Neural progenitor cell (in vitro differentiated cells): ENCODE data around the gene ASTN1. TPM values are rescaled to one million over a fixed set of nuclear protein-coding genes. Genes with fewer than 3 reads are reported as not detected.

ENCODE experiments used
- DNase-seq: peaks from one replicate; pipeline ENCODE4 v3.0.0-alpha.2; 2016; ENCODE audit warnings: low spot score
- H2AFZ ChIP-seq: fragments of 200-600 bp; sonication (generic); replicated peaks from 2 replicates; pipeline ENCODE4 v1.6.1; 2016; ENCODE audit warnings: antibody characterized with exemption
- H3F3A ChIP-seq: fragments of 200-600 bp; sonication (generic); 2 replicates; pipeline ENCODE4 v1.6.1; 2016; ENCODE audit warnings: antibody characterized with exemption, low read depth
- H3K27ac ChIP-seq: fragments of 200-600 bp; sonication (generic); 2 replicates; pipeline ENCODE4 v1.5.1; 2016; ENCODE audit warnings: mild to moderate bottlenecking
- H3K27me3 ChIP-seq: fragments of 200-600 bp; sonication (generic); 2 replicates; pipeline ENCODE4 v1.6.1; 2016; ENCODE audit warnings: mild to moderate bottlenecking, moderate library complexity
- H3K36me3 ChIP-seq: fragments of 200-600 bp; sonication (generic); 2 replicates; pipeline ENCODE4 v1.5.1; 2016
- H3K4me1 ChIP-seq: fragments of 200-600 bp; sonication (generic); 2 replicates; pipeline ENCODE4 v1.6.1; 2016; ENCODE audit warnings: mixed run types
- H3K4me2 ChIP-seq: fragments of 200-600 bp; sonication (generic); 2 replicates; pipeline ENCODE4 v1.6.1; 2016
- H3K4me3 ChIP-seq: fragments of 200-600 bp; sonication (generic); 2 replicates; pipeline ENCODE4 v1.5.1; 2016
- H3K79me2 ChIP-seq: fragments of 200-600 bp; sonication (generic); 2 replicates; pipeline ENCODE4 v1.6.1; 2016; ENCODE audit warnings: low read depth
- H3K9ac ChIP-seq: fragments of 200-600 bp; sonication (generic); 2 replicates; pipeline ENCODE4 v1.6.1; 2016
- H3K9me3 ChIP-seq: fragments of 200-600 bp; sonication (generic); 2 replicates; pipeline ENCODE4 v1.5.1; 2016; ENCODE audit warnings: low read depth
- H4K20me1 ChIP-seq: fragments of 200-600 bp; sonication (generic); 2 replicates; pipeline ENCODE4 v1.6.1; 2016; ENCODE audit warnings: low read depth
- H3K27ac Mint-ChIP-seq: 3 replicates; pipeline ENCODE4 v1.8.0; 2021; ENCODE audit warnings: mixed read lengths
- H3K27me3 Mint-ChIP-seq: 2 replicates; pipeline ENCODE4 v1.8.0; 2022; ENCODE audit warnings: low read depth, mild to moderate bottlenecking, inconsistent platforms, moderate library complexity, mixed read lengths; ENCODE audit not compliant: insufficient read depth
- H3K36me3 Mint-ChIP-seq: 3 replicates; pipeline ENCODE4 v1.8.0; 2021; ENCODE audit warnings: mixed read lengths
- H3K4me1 Mint-ChIP-seq: 3 replicates; pipeline ENCODE4 v1.8.0; 2021; ENCODE audit warnings: mixed read lengths
- H3K4me3 Mint-ChIP-seq: 3 replicates; pipeline ENCODE4 v1.8.0; 2021; ENCODE audit warnings: mild to moderate bottlenecking, moderate library complexity, mixed read lengths
- H3K9me3 Mint-ChIP-seq: 3 replicates; pipeline ENCODE4 v1.8.0; 2020; ENCODE audit warnings: mixed read lengths
- CTCF ChIP-seq: fragments of 200-600 bp; sonication (generic); IDR thresholded peaks from 2 replicates; pipeline ENCODE4 v1.5.1; 2017; ENCODE audit warnings: antibody characterized with exemption, mild to moderate bottlenecking
- EZH2 ChIP-seq: fragments of 200-600 bp; sonication (generic); IDR thresholded peaks from 2 replicates; pipeline ENCODE4 v1.6.1; 2017; ENCODE audit warnings: antibody characterized with exemption, mild to moderate bottlenecking, moderate library complexity
- EZH2phosphoT487 ChIP-seq: fragments of 200-600 bp; sonication (generic); IDR thresholded peaks from 2 replicates; pipeline ENCODE4 v1.6.1; 2017; ENCODE audit warnings: antibody characterized with exemption
- total RNA-seq: library from RNA; depleted of rRNA; stranded (reverse); fragments of >200 nt; gene quantifications from 2 replicates; pipeline ENCODE4 v1.2.3, GENCODE V29; 2015; ENCODE audit warnings: low replicate concordance

Gene ASTN1
- total RNA-seq, 1 donor from 2014 or later: 7.7 TPM

- Histone ChIP-seq H3K4me1 (no peaks in the 10 kb centered on the region), H3F3A (no peaks in the 10 kb centered on the region), H3K9ac (no peak overlapping the region), H3K27ac (no peak overlapping the region), H3K27me3 (no peaks in the 10 kb centered on the region), H3K4me2 (no peak overlapping the region), H3K36me3 (no peaks in the 10 kb centered on the region), H2AFZ (no peak overlapping the region), H4K20me1 (no peaks in the 10 kb centered on the region), H3K4me3 (no peak overlapping the region), H3K79me2 (no peaks in the 10 kb centered on the region), H3K9me3 (no peaks in the 10 kb centered on the region)
- peaks cover 2% of the 10 kb centered on the region for H3K27me3 Mint-ChIP-seq
- TF ChIP-seq EZH2: no peak
- no peak for TF ChIP-seq CTCF
- no peak for TF ChIP-seq EZH2phosphoT487
- H3K4me3 Mint-ChIP-seq: no peak overlapping the region
- H3K9me3 Mint-ChIP-seq: no peaks in the 10 kb centered on the region
- DNase-seq: no peak
- peaks cover 20% of the 10 kb centered on the region for H3K36me3 Mint-ChIP-seq
- H3K27ac Mint-ChIP-seq: no peak overlapping the region
- no peaks in the 10 kb centered on the region for H3K4me1 Mint-ChIP-seq
Observed at GRCh38 chr1:176944606-176945005, 219.9 kb downstream of the ASTN1 start.

GRCh38 chr1:176943783-176944182 lies 220.7 kb downstream of the ASTN1 start:
- Histone ChIP-seq H3K27ac (no peak overlapping the region), H3K4me3 (no peak overlapping the region), H3F3A (no peaks in the 10 kb centered on the region), H3K36me3 (no peaks in the 10 kb centered on the region), H3K4me1 (no peaks in the 10 kb centered on the region), H3K4me2 (no peak overlapping the region), H3K9me3 (no peaks in the 10 kb centered on the region), H2AFZ (no peak overlapping the region), H3K9ac (no peak overlapping the region), H4K20me1 (no peaks in the 10 kb centered on the region), H3K27me3 (no peaks in the 10 kb centered on the region), H3K79me2 (no peaks in the 10 kb centered on the region)
- Mint-ChIP-seq H3K4me1 (no peaks in the 10 kb centered on the region), H3K36me3 (peaks cover 18% of the 10 kb centered on the region), H3K4me3 (no peak overlapping the region), H3K27me3 (no peaks in the 10 kb centered on the region), H3K27ac (no peak overlapping the region), H3K9me3 (no peaks in the 10 kb centered on the region)
- no peak for DNase-seq
- TF ChIP-seq EZH2phosphoT487 (no peak), CTCF (no peak), EZH2 (no peak)

- H3K36me3 Mint-ChIP-seq: peaks cover 18% of the 10 kb centered on the region
- H2AFZ ChIP-seq: no peak overlapping the region
- H3K9me3 Mint-ChIP-seq: no peaks in the 10 kb centered on the region
- H3K27ac ChIP-seq: no peak overlapping the region
- H3K9ac ChIP-seq: no peak overlapping the region
- no peaks in the 10 kb centered on the region for H3K79me2 ChIP-seq
- no peaks in the 10 kb centered on the region for H3K27me3 ChIP-seq
- H3K4me1 Mint-ChIP-seq: no peaks in the 10 kb centered on the region
- no peak overlapping the region for H3K4me3 ChIP-seq
- no peak overlapping the region for H3K4me2 ChIP-seq
- TF ChIP-seq EZH2phosphoT487 (no peak), CTCF (no peak), EZH2 (no peak)
- H3K36me3 ChIP-seq: no peaks in the 10 kb centered on the region
- DNase-seq: no peak
- no peaks in the 10 kb centered on the region for H3K9me3 ChIP-seq
- H3K27me3 Mint-ChIP-seq: no peaks in the 10 kb centered on the region
- no peaks in the 10 kb centered on the region for H3F3A ChIP-seq
- H3K4me3 Mint-ChIP-seq: no peak overlapping the region
- no peak overlapping the region for H3K27ac Mint-ChIP-seq
- H4K20me1 ChIP-seq: no peaks in the 10 kb centered on the region
- no peaks in the 10 kb centered on the region for H3K4me1 ChIP-seq
Observed at GRCh38 chr1:176942346-176942745, 222.2 kb downstream of the ASTN1 start.

- Mint-ChIP-seq H3K4me1 (no peaks in the 10 kb centered on the region), H3K36me3 (peaks cover 16% of the 10 kb centered on the region), H3K9me3 (no peaks in the 10 kb centered on the region), H3K4me3 (no peak overlapping the region), H3K27me3 (no peaks in the 10 kb centered on the region), H3K27ac (no peak overlapping the region)
- TF ChIP-seq CTCF (no peak), EZH2phosphoT487 (no peak), EZH2 (no peak)
- Histone ChIP-seq H3K27me3 (no peaks in the 10 kb centered on the region), H3K4me3 (no peak overlapping the region), H2AFZ (no peak overlapping the region), H3F3A (no peaks in the 10 kb centered on the region), H3K9me3 (no peaks in the 10 kb centered on the region), H3K4me2 (no peak overlapping the region), H3K9ac (no peak overlapping the region), H4K20me1 (no peaks in the 10 kb centered on the region), H3K4me1 (no peaks in the 10 kb centered on the region), H3K79me2 (no peaks in the 10 kb centered on the region), H3K36me3 (no peaks in the 10 kb centered on the region), H3K27ac (no peak overlapping the region)
- DNase-seq: no peak
Observed at GRCh38 chr1:176939993-176940392, 224.5 kb downstream of the ASTN1 start.
